K562 (cell line): ENCODE measurements around the gene CFAP90. TPM values are rescaled to one million over a fixed set of nuclear protein-coding genes. Genes with fewer than 3 reads are reported as not detected.
A peak's percentile ranks its signal among the peaks of the same experiment; 100 is the strongest.

Experiments used
- ATAC-seq: fragments of 200-7000 bp; cut with Tn5 transposase; 3 replicates; pipeline ENCODE4 v1.9.1; 2020; ENCODE audit warnings: moderate library complexity
- BruUV-seq: library from RNA; stranded (reverse); fragments of 400-500 nt; replicated peaks from 2 replicates; lab custom pipeline; 2021; lab: Mats Ljungman, UMichigan
- CTCF ChIA-PET: fragments of 300-600 bp; formaldehyde crosslinking; extraction: SDS; loops from one replicate; lab custom pipeline; 2021; ENCODE audit warnings: low intra/inter-chr PET ratio; lab: Yijun Ruan, JAX
- POLR2A ChIA-PET: fragments of 300-600, 350-650 bp; sonication (Branson Sonifier 250); formaldehyde crosslinking; extraction: SDS; loops from one replicate; lab custom pipeline; 2021; ENCODE audit warnings: antibody characterized with exemption, inconsistent platforms; lab: Yijun Ruan, JAX
- DNase-seq, 4 experiments: peaks; one replicate each; pipeline versions ENCODE4 v3.0.0 to v3.0.0-alpha.2; 2011 to 2018; ENCODE audit warnings: low spot score in 3 of 4, mixed read lengths in 3 of 4; ENCODE audit errors: extremely low read depth in 1 of 4
- FAIRE-seq: peaks from 2 replicates; lab custom pipeline; 2011; peaks lifted over from hg19 to GRCh38; lab: Jason Lieb, UNC
- H2AFZ ChIP-seq: 2 replicates; pipeline ENCODE4 v1.6.0; 2011; ENCODE audit warnings: low read depth, low read length, control low read depth, inconsistent platforms
- H3K27ac ChIP-seq: fragments of 200-600 bp; 3 replicates; pipeline ENCODE4 v1.8.0; 2011; ENCODE audit warnings: low read depth, mild to moderate bottlenecking, control low read depth, inconsistent platforms, low read length, moderate library complexity, mixed read lengths; ENCODE audit errors: extremely low read depth
- H3K27me3 ChIP-seq, 2 experiments: fragments of 300-600 bp in 1 of 2; 2 replicates in 1 of 2; 3 replicates in 1 of 2; pipeline versions ENCODE4 v1.6.0 to v1.8.0; 2011; ENCODE audit warnings: inconsistent platforms in 2 of 2, low read length in 2 of 2, mild to moderate bottlenecking in 1 of 2, mixed read lengths in 1 of 2, moderate library complexity in 1 of 2; ENCODE audit not compliant: control insufficient read depth in 2 of 2, insufficient read depth in 2 of 2
- H3K36me3 ChIP-seq: fragments of 300-600 bp; 3 replicates; pipeline ENCODE4 v1.8.0; 2011; ENCODE audit warnings: mild to moderate bottlenecking, low read length, inconsistent platforms; ENCODE audit not compliant: control insufficient read depth, insufficient read depth
- H3K4me1 ChIP-seq, 2 experiments: fragments of 200-600 bp in 1 of 2; replicated peaks in 1 of 2; 2 replicates in 1 of 2; 3 replicates in 1 of 2; pipeline versions ENCODE4 v1.5.1 to v1.8.0; 2011; ENCODE audit warnings: inconsistent platforms in 2 of 2, low read length in 2 of 2, mild to moderate bottlenecking in 1 of 2, mixed read lengths in 1 of 2, moderate library complexity in 1 of 2; ENCODE audit not compliant: control insufficient read depth in 2 of 2, insufficient read depth in 2 of 2
- H3K4me2 ChIP-seq: 2 replicates; pipeline ENCODE4 v1.6.1; 2011; ENCODE audit warnings: low read length, control low read depth, inconsistent platforms, mixed read lengths; ENCODE audit not compliant: insufficient read depth
- H3K4me3 ChIP-seq: fragments of 200-600 bp; sonication (generic), shearing (Covaris generic); 2 replicates; pipeline ENCODE4 v1.5.1; 2016; ENCODE audit warnings: control low read depth, inconsistent platforms
- H3K79me2 ChIP-seq: fragments of 200-600 bp; 3 replicates; pipeline ENCODE4 v1.8.0; 2011; ENCODE audit warnings: low read length, inconsistent platforms; ENCODE audit not compliant: control insufficient read depth, insufficient read depth
- H3K9ac ChIP-seq, 2 experiments: 2 replicates each; pipeline versions ENCODE4 v1.6.0 to v1.6.1; 2011; ENCODE audit warnings: low read depth in 2 of 2, low read length in 2 of 2, control low read depth in 1 of 2, inconsistent platforms in 1 of 2, mild to moderate bottlenecking in 1 of 2, mixed read lengths in 1 of 2; ENCODE audit not compliant: insufficient read depth in 1 of 2
- H3K9me1 ChIP-seq: one replicate; pipeline ENCODE4 v1.6.0; 2011; ENCODE audit warnings: inconsistent platforms, mild to moderate bottlenecking, low read length, moderate library complexity; ENCODE audit not compliant: control insufficient read depth, insufficient read depth
- H3K9me3 ChIP-seq: replicated peaks from 2 replicates; pipeline ENCODE4 v1.5.1; 2011; ENCODE audit warnings: low read depth, low read length, inconsistent platforms; ENCODE audit not compliant: control insufficient read depth, insufficient read depth
- H4K20me1 ChIP-seq: replicated peaks from 2 replicates; pipeline ENCODE4 v1.6.1; 2011; ENCODE audit warnings: low read length, inconsistent platforms, mixed read lengths; ENCODE audit not compliant: control insufficient read depth, insufficient read depth
- CEBPG ChIP-seq, 3 experiments: fragments of 200-800 bp in 1 of 3; sonication (Bioruptor generic) in 1 of 3; sonication (generic) in 1 of 3; formaldehyde crosslinking in 1 of 3; IDR thresholded peaks in 2 of 3; conservative IDR thresholded peaks in 1 of 3; 2 replicates each; pipeline versions ENCODE4 v1.6.1 to v1.8.0; 2016 to 2022; ENCODE audit warnings: missing compliant biosample characterization in 2 of 3, missing genetic modification characterization in 2 of 3, mild to moderate bottlenecking in 1 of 3, missing genetic modification reagents in 1 of 3
- GTF2F1 ChIP-seq: IDR thresholded peaks from 2 replicates; pipeline ENCODE4 v1.6.1; 2011; ENCODE audit warnings: low read depth, low read length, improper control_type of control experiment
- MAFG ChIP-seq: fragments of 450-650 bp; conservative IDR thresholded peaks from 2 replicates; pipeline ENCODE4 v1.6.1; 2016; ENCODE audit warnings: missing genetic modification characterization, missing compliant biosample characterization
- MEIS2 ChIP-seq: fragments of 450-650 bp; IDR thresholded peaks from 2 replicates; pipeline ENCODE4 v1.6.1; 2014; ENCODE audit warnings: mild to moderate bottlenecking; ENCODE audit not compliant: partially characterized antibody
- RAD51 ChIP-seq: fragments of 450-650 bp; IDR thresholded peaks from 2 replicates; pipeline ENCODE4 v1.7.1; 2016; ENCODE audit warnings: low read depth, mild to moderate bottlenecking, borderline replicate concordance
- SNIP1 ChIP-seq: fragments of 450-650 bp; IDR thresholded peaks from 2 replicates; pipeline ENCODE4 v1.7.1; 2017; ENCODE audit warnings: low read depth, mild to moderate bottlenecking
- ZFPM2 ChIP-seq: fragments of 250-450 bp; sonication (Bioruptor Pico); IDR thresholded peaks from 2 replicates; pipeline ENCODE4 v1.5.1; 2022; ENCODE audit warnings: mild to moderate bottlenecking
- ZNF217 ChIP-seq: sonication (generic); formaldehyde crosslinking; IDR thresholded peaks from 2 replicates; pipeline ENCODE4 v1.8.0; 2022; ENCODE audit warnings: mild to moderate bottlenecking, missing genetic modification reagents
- WGBS: fragments of 100-300 bp; shearing (Covaris generic); methylation state at CpG from one replicate; pipeline ENCODE4 v1.1.6; 2016; ENCODE audit warnings: low coverage, mixed read lengths; ENCODE audit not compliant: insufficient coverage; ENCODE audit errors: missing lambda C conversion rate; 5-methylcytosine and 5-hydroxymethylcytosine counted together
- in situ Hi-C: fragments of 300-500 bp; cut with MboI; formaldehyde crosslinking; loops from 4 replicates; pipeline ENCODE4 v1.15.0; 2018; ENCODE audit warnings: inconsistent platforms, mixed read lengths
- intact Hi-C: fragments of 100-400 bp; cut with micrococcal nuclease; formaldehyde crosslinking; loops from 2 replicates; pipeline ENCODE4 v1.14.2; 2022
- polyA plus RNA-seq, 8 experiments: library from polyadenylated mRNA; depleted of rRNA in 4 of 8; stranded (reverse) in 5 of 8; unstranded in 3 of 8; fragments of >200 nt; fragmentation: Nextera tagmentation in 2 of 8; fragmentation: Illumina TruSeq in 1 of 8; extraction: Ambion mirVana in 2 of 8; extraction: Trizol in 1 of 8; gene quantifications; 2 replicates each; pipeline versions ENCODE4 v1.2.1 to v1.2.3, GENCODE V29; 2011 to 2014; ENCODE audit warnings: inconsistent platforms in 1 of 8, missing spikeins in 1 of 8
- total RNA-seq, 7 experiments: library from RNA; depleted of rRNA in 6 of 7; stranded (reverse); fragments of >200 nt in 6 of 7; fragmentation: Illumina TruSeq in 2 of 7; extraction: Trizol in 2 of 7; gene quantifications; 2 replicates each; pipeline versions ENCODE4 v1.2.1 to v1.2.3, GENCODE V29; 2011 to 2021; ENCODE audit warnings: low replicate concordance in 1 of 7
- TF ChIP-seq, protein P1 (sequence below): fragments of 450-650 bp; IDR thresholded peaks from 2 replicates; pipeline ENCODE4 v1.6.1; 2016; ENCODE audit warnings: low read depth

CFAP90 gene
- total and polyA plus RNA-seq, 9 of the 15 experiments (the other 6 are each of a cell fraction or from before 2014, with no cell fraction given), result not detected

GRCh38 chr5:7803937-7804336 lies 47.0 kb downstream of the CFAP90 start:
- H3K4me3 ChIP-seq, result no peak overlapping the region
- no TSS peak for BruUV-seq

GRCh38 chr5:7802855-7803254 lies 48.1 kb downstream of the CFAP90 start:
- intact Hi-C loops (no loop called here), in situ Hi-C loops (no loop called here)
- WGBS, result 0% methylated on average over 6 of the region's 6 CpGs
- no peaks in the 10 kb centered on the region for H3K79me2 ChIP-seq
- no peaks in the 10 kb centered on the region for H3K9me3 ChIP-seq
- ChIA-PET POLR2A (no interaction called here), CTCF (no interaction called here)
- no peak overlapping the region for H2AFZ ChIP-seq
- no peaks in the 10 kb centered on the region for H3K36me3 ChIP-seq
- H3K4me2 ChIP-seq, result no peak overlapping the region
- no peak for ATAC-seq
- no peak for FAIRE-seq
- no peaks in the 10 kb centered on the region for H3K9me1 ChIP-seq
- H3K27ac ChIP-seq, result no peak overlapping the region
- no peaks in the 10 kb centered on the region for H4K20me1 ChIP-seq
- peaks cover 5 to 25% of the 10 kb centered on the region in 2 experiments; a peak in 4 of 5 replicates for H3K27me3 ChIP-seq
- no peak for DNase-seq
- no peak overlapping the region for H3K4me3 ChIP-seq
- no TSS peak for BruUV-seq
- no peaks in the 10 kb centered on the region for H3K4me1 ChIP-seq
- no peak overlapping the region for H3K9ac ChIP-seq
- TF ChIP-seq MEIS2, result peak; percentile 11
- TF ChIP-seq, protein P1, sequence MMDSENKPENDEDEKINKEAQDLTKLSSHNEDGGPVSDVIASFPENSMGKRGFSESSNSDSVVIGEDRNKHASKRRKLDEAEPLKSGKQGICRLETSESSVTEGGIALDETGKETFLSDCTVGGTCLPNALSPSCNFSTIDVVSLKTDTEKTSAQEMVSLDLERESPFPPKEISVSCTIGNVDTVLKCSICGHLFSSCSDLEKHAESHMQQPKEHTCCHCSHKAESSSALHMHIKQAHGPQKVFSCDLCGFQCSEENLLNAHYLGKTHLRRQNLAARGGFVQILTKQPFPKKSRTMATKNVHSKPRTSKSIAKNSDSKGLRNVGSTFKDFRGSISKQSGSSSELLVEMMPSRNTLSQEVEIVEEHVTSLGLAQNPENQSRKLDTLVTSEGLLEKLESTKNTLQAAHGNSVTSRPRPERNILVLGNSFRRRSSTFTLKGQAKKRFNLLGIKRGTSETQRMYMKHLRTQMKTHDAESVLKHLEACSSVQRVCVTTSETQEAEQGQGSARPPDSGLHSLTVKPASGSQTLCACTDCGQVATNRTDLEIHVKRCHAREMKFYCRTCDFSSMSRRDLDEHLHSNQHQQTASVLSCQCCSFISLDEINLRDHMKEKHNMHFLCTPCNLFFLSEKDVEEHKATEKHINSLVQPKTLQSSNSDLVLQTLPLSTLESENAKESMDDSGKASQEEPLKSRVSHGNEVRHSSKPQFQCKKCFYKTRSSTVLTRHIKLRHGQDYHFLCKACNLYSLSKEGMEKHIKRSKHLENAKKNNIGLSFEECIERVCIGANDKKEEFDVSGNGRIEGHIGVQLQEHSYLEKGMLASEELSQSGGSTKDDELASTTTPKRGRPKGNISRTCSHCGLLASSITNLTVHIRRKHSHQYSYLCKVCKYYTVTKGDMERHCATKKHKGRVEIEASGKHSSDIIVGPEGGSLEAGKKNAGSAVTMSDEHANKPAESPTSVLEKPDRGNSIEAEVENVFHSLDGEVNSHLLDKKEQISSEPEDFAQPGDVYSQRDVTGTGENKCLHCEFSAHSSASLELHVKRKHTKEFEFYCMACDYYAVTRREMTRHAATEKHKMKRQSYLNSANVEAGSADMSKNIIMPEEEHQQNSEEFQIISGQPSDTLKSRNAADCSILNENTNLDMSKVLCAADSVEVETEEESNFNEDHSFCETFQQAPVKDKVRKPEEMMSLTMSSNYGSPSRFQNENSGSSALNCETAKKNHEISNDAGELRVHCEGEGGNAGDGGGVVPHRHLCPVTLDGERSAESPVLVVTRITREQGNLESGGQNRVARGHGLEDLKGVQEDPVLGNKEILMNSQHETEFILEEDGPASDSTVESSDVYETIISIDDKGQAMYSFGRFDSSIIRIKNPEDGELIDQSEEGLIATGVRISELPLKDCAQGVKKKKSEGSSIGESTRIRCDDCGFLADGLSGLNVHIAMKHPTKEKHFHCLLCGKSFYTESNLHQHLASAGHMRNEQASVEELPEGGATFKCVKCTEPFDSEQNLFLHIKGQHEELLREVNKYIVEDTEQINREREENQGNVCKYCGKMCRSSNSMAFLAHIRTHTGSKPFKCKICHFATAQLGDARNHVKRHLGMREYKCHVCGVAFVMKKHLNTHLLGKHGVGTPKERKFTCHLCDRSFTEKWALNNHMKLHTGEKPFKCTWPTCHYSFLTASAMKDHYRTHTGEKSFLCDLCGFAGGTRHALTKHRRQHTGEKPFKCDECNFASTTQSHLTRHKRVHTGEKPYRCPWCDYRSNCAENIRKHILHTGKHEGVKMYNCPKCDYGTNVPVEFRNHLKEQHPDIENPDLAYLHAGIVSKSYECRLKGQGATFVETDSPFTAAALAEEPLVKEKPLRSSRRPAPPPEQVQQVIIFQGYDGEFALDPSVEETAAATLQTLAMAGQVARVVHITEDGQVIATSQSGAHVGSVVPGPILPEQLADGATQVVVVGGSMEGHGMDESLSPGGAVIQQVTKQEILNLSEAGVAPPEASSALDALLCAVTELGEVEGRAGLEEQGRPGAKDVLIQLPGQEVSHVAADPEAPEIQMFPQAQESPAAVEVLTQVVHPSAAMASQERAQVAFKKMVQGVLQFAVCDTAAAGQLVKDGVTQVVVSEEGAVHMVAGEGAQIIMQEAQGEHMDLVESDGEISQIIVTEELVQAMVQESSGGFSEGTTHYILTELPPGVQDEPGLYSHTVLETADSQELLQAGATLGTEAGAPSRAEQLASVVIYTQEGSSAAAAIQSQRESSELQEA, result no peak
- TF ChIP-seq MAFG, result peak; percentile 43
- TF ChIP-seq CEBPG (CRISPR knock-in tag; IDR thresholded peaks at IDR 0.05), result no peak
- peak; percentile 57 to 61 for TF ChIP-seq CEBPG (tag; conservative IDR thresholded peaks at IDR 0.05 in 1 of 2, IDR thresholded peaks at IDR 0.05 in 1 of 2)

More at GRCh38 chr5:7803937-7804336, 47.0 kb downstream of the CFAP90 start:
- no peaks in the 10 kb centered on the region for H3K9me3 ChIP-seq
- CTCF ChIA-PET, result no interaction called here
- no peak for DNase-seq
- H3K27ac ChIP-seq, result no peak overlapping the region
- WGBS, result 0% methylated on average over 2 of the region's 2 CpGs
- H4K20me1 ChIP-seq, result no peaks in the 10 kb centered on the region
- POLR2A ChIA-PET, result no interaction called here
- no peak for TF ChIP-seq GTF2F1
- TF ChIP-seq SNIP1, result no peak
- TF ChIP-seq ZFPM2 (CRISPR knock-in tag), result no peak
- no peak for TF ChIP-seq RAD51
- no peak for TF ChIP-seq ZNF217 (CRISPR knock-in tag)
- FAIRE-seq, result no peak
- H3K27me3 ChIP-seq, result peaks cover 5 to 25% of the 10 kb centered on the region in 2 experiments; a peak in 4 of 5 replicates
- no peaks in the 10 kb centered on the region for H3K4me1 ChIP-seq
- intact Hi-C loops, result no loop called here
- H3K4me2 ChIP-seq, result no peak overlapping the region
- H2AFZ ChIP-seq, result no peak overlapping the region
- no peaks in the 10 kb centered on the region for H3K36me3 ChIP-seq
- H3K9ac ChIP-seq, result no peak overlapping the region
- no peaks in the 10 kb centered on the region for H3K9me1 ChIP-seq
- no peaks in the 10 kb centered on the region for H3K79me2 ChIP-seq
- no peak for ATAC-seq
- in situ Hi-C loops, result no loop called here
